Astrocyte (in vitro differentiated cells and primary cell): ENCODE measurements around the gene TUBGCP5.

Source experiments
- CTCF ChIP-seq: IDR thresholded peaks from 2 replicates; pipeline ENCODE4 v1.5.1; 2011; ENCODE audit warnings: low read depth, mild to moderate bottlenecking, inconsistent platforms, low read length, moderate library complexity; ENCODE audit not compliant: insufficient read depth
- EZH2 ChIP-seq: IDR thresholded peaks from 2 replicates; pipeline ENCODE4 v1.6.1; 2012; ENCODE audit warnings: mild to moderate bottlenecking, low read length, inconsistent platforms; ENCODE audit not compliant: insufficient read depth

GRCh38 chr15:23057707-23058106, 18.3 kb upstream of the TUBGCP5 start:
- TF ChIP-seq EZH2 (no peak), CTCF (no peak)
